H9 (cell line): ENCODE data around the gene DMTF1. TPM values are rescaled to one million over a fixed set of nuclear protein-coding genes. Genes with fewer than 3 reads are reported as not detected.

Experiments
- DNase-seq: peaks from one replicate; pipeline ENCODE4 v3.0.0-alpha.2; 2017
- H2AFZ ChIP-seq: one replicate; pipeline ENCODE4 v1.6.1; 2013; ENCODE audit warnings: mild to moderate bottlenecking, low read length, control low read depth, moderate library complexity
- H2AK5ac ChIP-seq: 2 replicates; pipeline ENCODE4 v1.6.1; 2013; ENCODE audit warnings: low read length, control low read depth, mixed read lengths; ENCODE audit not compliant: insufficient read length
- H2BK120ac ChIP-seq: one replicate; pipeline ENCODE4 v1.6.1; 2013; ENCODE audit warnings: low read depth, mild to moderate bottlenecking, low read length, control low read depth, inconsistent platforms; ENCODE audit not compliant: poor library complexity, severe bottlenecking
- H2BK12ac ChIP-seq: 2 replicates; pipeline ENCODE4 v1.6.1; 2013; ENCODE audit warnings: low read length, control low read depth, mixed read lengths, low read depth; ENCODE audit not compliant: insufficient read length
- H2BK15ac ChIP-seq: 2 replicates; pipeline ENCODE4 v1.6.1; 2013; ENCODE audit warnings: low read depth, low read length, control low read depth
- H2BK20ac ChIP-seq: one replicate; pipeline ENCODE4 v1.6.1; 2013; ENCODE audit warnings: low read depth, mild to moderate bottlenecking, low read length, control low read depth, inconsistent platforms; ENCODE audit not compliant: poor library complexity, severe bottlenecking
- H2BK5ac ChIP-seq: 2 replicates; pipeline ENCODE4 v1.6.1; 2013; ENCODE audit warnings: low read length, control low read depth, mixed read lengths; ENCODE audit not compliant: insufficient read length
- H3K14ac ChIP-seq: 2 replicates; pipeline ENCODE4 v1.6.1; 2013; ENCODE audit warnings: low read length, control low read depth; ENCODE audit not compliant: insufficient read depth
- H3K18ac ChIP-seq: 2 replicates; pipeline ENCODE4 v1.6.1; 2013; ENCODE audit warnings: low read depth, mild to moderate bottlenecking, mixed read lengths, low read length, control low read depth; ENCODE audit not compliant: insufficient read length
- H3K23ac ChIP-seq: 2 replicates; pipeline ENCODE4 v1.6.1; 2013; ENCODE audit warnings: low read length, control low read depth, mixed read lengths, low read depth; ENCODE audit not compliant: insufficient read length
- H3K23me2 ChIP-seq: 2 replicates; pipeline ENCODE4 v1.6.1; 2013; ENCODE audit warnings: low read depth, mild to moderate bottlenecking, mixed read lengths, low read length, control low read depth; ENCODE audit not compliant: insufficient read length, poor library complexity, severe bottlenecking
- H3K27ac ChIP-seq: 2 replicates; pipeline ENCODE4 v1.5.1; 2013; ENCODE audit warnings: low read length, control low read depth, mixed read lengths, low read depth; ENCODE audit not compliant: insufficient read length
- H3K27me3 ChIP-seq: 2 replicates; pipeline ENCODE4 v1.6.1; 2013; ENCODE audit warnings: low read length, control low read depth, inconsistent platforms; ENCODE audit not compliant: insufficient read depth
- H3K4ac ChIP-seq: 2 replicates; pipeline ENCODE4 v1.6.1; 2013; ENCODE audit warnings: low read depth, mild to moderate bottlenecking, control low read depth, inconsistent platforms, low read length, moderate library complexity
- H3K4me1 ChIP-seq: 2 replicates; pipeline ENCODE4 v1.6.1; 2013; ENCODE audit warnings: low read length, control low read depth, inconsistent platforms; ENCODE audit not compliant: insufficient read depth
- H3K4me2 ChIP-seq: 2 replicates; pipeline ENCODE4 v1.6.1; 2013; ENCODE audit warnings: low read length, control low read depth, mixed read lengths; ENCODE audit not compliant: insufficient read length, insufficient read depth
- H3K56ac ChIP-seq: 2 replicates; pipeline ENCODE4 v1.6.1; 2013; ENCODE audit warnings: low read depth, mild to moderate bottlenecking, mixed read lengths, low read length, control low read depth; ENCODE audit not compliant: insufficient read length
- H3K79me1 ChIP-seq: 2 replicates; pipeline ENCODE4 v1.6.1; 2013; ENCODE audit warnings: low read depth, mild to moderate bottlenecking, moderate library complexity, low read length, control low read depth, inconsistent platforms; ENCODE audit not compliant: insufficient read depth, poor library complexity, severe bottlenecking
- H3K79me2 ChIP-seq: 2 replicates; pipeline ENCODE4 v1.6.1; 2013; ENCODE audit warnings: low read length, control low read depth, inconsistent platforms; ENCODE audit not compliant: insufficient read depth
- H3K9ac ChIP-seq: 2 replicates; pipeline ENCODE4 v1.6.1; 2013; ENCODE audit warnings: low read length, control low read depth, mixed read lengths; ENCODE audit not compliant: insufficient read length; ENCODE audit errors: extremely low read depth
- H3K9me3 ChIP-seq: one replicate; pipeline ENCODE4 v1.6.1; 2013; ENCODE audit warnings: low read depth, low read length, inconsistent platforms; ENCODE audit not compliant: control insufficient read depth
- H3T11ph ChIP-seq: one replicate; pipeline ENCODE4 v1.6.1; 2013; ENCODE audit warnings: mild to moderate bottlenecking, low read length, control low read depth, inconsistent platforms
- H4K20me1 ChIP-seq: one replicate; pipeline ENCODE4 v1.6.1; 2013; ENCODE audit not compliant: control insufficient read depth, insufficient read length, insufficient read depth
- H4K5ac ChIP-seq: 2 replicates; pipeline ENCODE4 v1.6.1; 2013; ENCODE audit warnings: low read depth, mild to moderate bottlenecking, mixed read lengths, low read length, control low read depth; ENCODE audit not compliant: insufficient read length
- H4K8ac ChIP-seq: replicated peaks from 2 replicates; pipeline ENCODE4 v1.6.1; 2013; ENCODE audit warnings: low read length, control low read depth, mixed read lengths, low read depth; ENCODE audit not compliant: insufficient read length
- H4K91ac ChIP-seq: 2 replicates; pipeline ENCODE4 v1.6.1; 2013; ENCODE audit warnings: low read depth, mild to moderate bottlenecking, moderate library complexity, mixed read lengths, low read length, control low read depth; ENCODE audit not compliant: insufficient read length
- H3K27ac Mint-ChIP-seq, 3 experiments: 2 replicates in 2 of 3; 3 replicates in 1 of 3; pipeline ENCODE4 v1.8.0; 2020 to 2021; ENCODE audit warnings: mixed read lengths in 3 of 3, mild to moderate bottlenecking in 1 of 3, moderate library complexity in 1 of 3
- H3K27me3 Mint-ChIP-seq: 2 replicates; pipeline ENCODE4 v1.8.0; 2021; ENCODE audit warnings: low read depth, mild to moderate bottlenecking, moderate library complexity, mixed read lengths
- H3K36me3 Mint-ChIP-seq, 3 experiments: 2 replicates in 2 of 3; 3 replicates in 1 of 3; pipeline ENCODE4 v1.8.0; 2020 to 2021; ENCODE audit warnings: low read depth in 3 of 3, mixed read lengths in 3 of 3; ENCODE audit not compliant: insufficient read depth in 1 of 3
- H3K4me1 Mint-ChIP-seq, 2 experiments: 2 replicates each; pipeline ENCODE4 v1.8.0; 2020; ENCODE audit warnings: mixed read lengths in 2 of 2
- H3K4me3 Mint-ChIP-seq, 2 experiments: 2 replicates in 1 of 2; 3 replicates in 1 of 2; pipeline ENCODE4 v1.8.0; 2020 to 2021; ENCODE audit warnings: mild to moderate bottlenecking in 2 of 2, mixed read lengths in 2 of 2, moderate library complexity in 1 of 2
- H3K9me3 Mint-ChIP-seq, 2 experiments: 2 replicates in 1 of 2; 3 replicates in 1 of 2; pipeline ENCODE4 v1.8.0; 2020; ENCODE audit warnings: mild to moderate bottlenecking in 2 of 2, mixed read lengths in 2 of 2, moderate library complexity in 1 of 2
- CTCF ChIP-seq: fragments of 200-600 bp; sonication (generic); conservative IDR thresholded peaks from 3 replicates; pipeline ENCODE4 v1.8.0; 2021; ENCODE audit warnings: antibody characterized with exemption, mild to moderate bottlenecking
- WGBS: extraction: QIAGEN DNeasy Blood & Tissue Kit; methylation state at CpG from one replicate; pipeline ENCODE4 v1.1.7; 2013; ENCODE audit warnings: missing lambda C conversion rate, low lambda C conversion rate, mixed read lengths; ENCODE audit not compliant: insufficient read length; ENCODE audit errors: extremely low coverage; 5-methylcytosine and 5-hydroxymethylcytosine counted together
- total RNA-seq: library from RNA; stranded (reverse); gene quantifications from 2 replicates; pipeline ENCODE4 v1.2.1, GENCODE V29; 2021

The DMTF1 gene
- total RNA-seq, 1 experiment from 2014 or later = 111 TPM

GRCh38 chr7:87192784-87193487, 40.7 kb downstream of the DMTF1 start:
- no peaks in the 10 kb centered on the region for H3K4me1 Mint-ChIP-seq
- Histone ChIP-seq H2BK12ac (no peak overlapping the region), H2BK120ac (no peak overlapping the region), H2BK5ac (no peak overlapping the region), H3K18ac (no peak overlapping the region), H3K79me1 (no peaks in the 10 kb centered on the region), H3K27ac (no peak overlapping the region), H2AFZ (no peak overlapping the region), H4K20me1 (no peaks in the 10 kb centered on the region), H3K27me3 (no peaks in the 10 kb centered on the region), H3K56ac (no peak overlapping the region), H3K23ac (no peak overlapping the region), H3K23me2 (no peaks in the 10 kb centered on the region), H3K9ac (no peak overlapping the region), H4K5ac (no peak overlapping the region), H4K8ac (no peak overlapping the region), H3K4ac (no peak overlapping the region), H4K91ac (no peak overlapping the region), H2BK20ac (no peak overlapping the region), H3K14ac (no peak overlapping the region), H2AK5ac (no peak overlapping the region), H3T11ph (no peak overlapping the region), H3K4me1 (no peaks in the 10 kb centered on the region), H2BK15ac (no peak overlapping the region), H3K79me2 (no peaks in the 10 kb centered on the region), H3K4me2 (no peak overlapping the region), H3K9me3 (no peaks in the 10 kb centered on the region)
- H3K27me3 Mint-ChIP-seq = no peaks in the 10 kb centered on the region
- H3K9me3 Mint-ChIP-seq = no peaks in the 10 kb centered on the region
- TF ChIP-seq CTCF = no peak
- peak overlapping the region in 2 of 3 experiments; percentile 26 to 56; a peak in 4 of 7 replicates for H3K27ac Mint-ChIP-seq
- H3K4me3 Mint-ChIP-seq = no peak overlapping the region
- H3K36me3 Mint-ChIP-seq = peaks cover 38 to 88% (median 80%) of the 10 kb centered on the region in 3 experiments; a peak in 6 of 7 replicates
- DNase-seq = no peak
- WGBS = no CpG with 5 or more reads among the region's 6 CpGs
